ENCODE data around the gene INHBA. TPM values are rescaled to one million over a fixed set of nuclear protein-coding genes. Genes with fewer than 3 reads are reported as not detected.
A peak's percentile ranks its signal among the peaks of the same experiment; 100 is the strongest.

Gene INHBA
- total RNA-seq (2021): 17.3 and 17.6 TPM in 2 replicates
- percentile 96 among the genes with signal in this experiment for Bru-seq, nascent RNA
- percentile 97 among the genes with signal in this experiment for BruChase-seq, experiment 1, labeled RNA remaining after a 2-hour chase
- BruChase-seq, experiment 2, labeled RNA remaining after a 6-hour chase: percentile 94 among the genes with signal in this experiment
- long read RNA-seq, full-length matches to known transcripts: 11 of 19 reads
- long read RNA-seq, partial matches to known transcripts: 6 of 19 reads
- long read RNA-seq, other reads (novel, unspliced or antisense): 2 of 19 reads

GRCh38 chr7:41702635-41703371, at the start of gene INHBA:
TSS of gene INHBA (minus strand) at chr7:41703090. CDS start at chr7:41700374, 2,716 bp downstream.
- POLR2A ChIA-PET (ENCODE audit: unreplicated experiment): interaction anchor here (0.5 to 0.7 kb wide), 4 partner anchors 332 to 922 kb away, joined by 3 to 8 read pairs (median 6); no protein-coding TSS in a partner anchor

GRCh38 chr7:41752615-41753014, 49.7 kb upstream of the INHBA start:
- intact Hi-C loops (cut with micrococcal nuclease; ENCODE audit: unreplicated experiment): no loop called here
- Histone ChIP-seq H4K20me1 (ENCODE audit: insufficient read depth) (no peaks in the 10 kb centered on the region), H3K27ac (no peak overlapping the region), H3F3A (ENCODE audit: insufficient read depth, low read depth) (no peaks in the 10 kb centered on the region), H3K9me2 (ENCODE audit: insufficient read depth) (no peaks in the 10 kb centered on the region; the same call in 1 of the 2 replicates), H3K4me3 (no peak overlapping the region), H3K4me2 (no peak overlapping the region), H3K36me3 (ENCODE audit: low read depth) (no peaks in the 10 kb centered on the region), H3K9me3 (ENCODE audit: insufficient read depth, low read depth) (peaks cover 28% of the 10 kb centered on the region), H3K4me1 (replicated peaks; ENCODE audit: insufficient read depth) (peaks cover 9% of the 10 kb centered on the region; the same call in 1 of the 2 replicates), H3K79me2 (ENCODE audit: low read depth) (no peaks in the 10 kb centered on the region), H2AFZ (no peak overlapping the region), H3K27me3 (ENCODE audit: insufficient read depth, low read depth) (no peaks in the 10 kb centered on the region)
- no TSS peak for BruUV-seq (replicated peaks)
- POLR2A ChIA-PET (ENCODE audit: unreplicated experiment): no interaction called here
- CTCF ChIA-PET: interaction anchor here (0.7 kb wide), 1 partner anchor 114 kb away, joined by 3 read pairs; no protein-coding TSS in a partner anchor
- no peak for DNase-seq
- TF ChIP-seq EZH2 (IDR thresholded peaks at IDR 0.05; ENCODE audit: low read depth) (no peak), CTCF (conservative IDR thresholded peaks at IDR 0.05) (no peak)

More at GRCh38 chr7:41702635-41703371, at the start of gene INHBA:
- intact Hi-C loops (cut with micrococcal nuclease; ENCODE audit: unreplicated experiment): loop anchor here (5.0 to 10.0 kb wide), 3 partner anchors 301 to 1468 kb away; no protein-coding TSS in a partner anchor
- BruUV-seq (replicated peaks): no TSS peak
- TF ChIP-seq CTCF (conservative IDR thresholded peaks at IDR 0.05): no peak
- TF ChIP-seq EZH2 (IDR thresholded peaks at IDR 0.05; ENCODE audit: low read depth): no peak
- no peaks in the 10 kb centered on the region for H3K9me2 ChIP-seq (ENCODE audit: insufficient read depth)
- peak within 1 kb of the TSS; percentile 24; the same call in 1 of the 2 replicates for H2AFZ ChIP-seq
- peaks cover 50% of the 10 kb centered on the region for H3K4me1 ChIP-seq (replicated peaks; ENCODE audit: insufficient read depth)
- H3F3A ChIP-seq (ENCODE audit: insufficient read depth, low read depth): peaks cover 19% of the 10 kb centered on the region
- peaks cover 41% of the 10 kb centered on the region for H3K79me2 ChIP-seq (ENCODE audit: low read depth)
- H3K27me3 ChIP-seq (ENCODE audit: insufficient read depth, low read depth): no peaks in the 10 kb centered on the region
- H3K27ac ChIP-seq: peak within 1 kb of the TSS; percentile 25
- CTCF ChIA-PET: interaction anchor here (0.5 to 1.2 kb wide), 4 partner anchors 387 to 1504 kb away, joined by 3 to 5 read pairs (median 4); no protein-coding TSS in a partner anchor
- no peaks in the 10 kb centered on the region for H4K20me1 ChIP-seq (ENCODE audit: insufficient read depth)
- H3K4me2 ChIP-seq: peak within 1 kb of the TSS; percentile 78
- peak; percentile 65 to 79 for DNase-seq
- H3K4me3 ChIP-seq: peak within 1 kb of the TSS; percentile 55
- 0 out of 2 replicates have a peak, but pooled peaks cover 2% of the 10 kb centered on the region for H3K9me3 ChIP-seq (ENCODE audit: insufficient read depth, low read depth)
- no peaks in the 10 kb centered on the region for H3K36me3 ChIP-seq (ENCODE audit: low read depth)

- ChIA-PET POLR2A (ENCODE audit: unreplicated experiment) (no interaction called here), CTCF (no interaction called here)
- Histone ChIP-seq H4K20me1 (ENCODE audit: insufficient read depth) (no peaks in the 10 kb centered on the region), H3F3A (ENCODE audit: insufficient read depth, low read depth) (no peaks in the 10 kb centered on the region), H3K27ac (no peak overlapping the region), H3K4me3 (no peak overlapping the region), H3K4me2 (no peak overlapping the region), H3K9me2 (ENCODE audit: insufficient read depth) (no peaks in the 10 kb centered on the region; the same call in 1 of the 2 replicates), H3K4me1 (replicated peaks; ENCODE audit: insufficient read depth) (peaks cover 9% of the 10 kb centered on the region; the same call in 1 of the 2 replicates), H3K27me3 (ENCODE audit: insufficient read depth, low read depth) (no peaks in the 10 kb centered on the region), H3K36me3 (ENCODE audit: low read depth) (no peaks in the 10 kb centered on the region), H3K9me3 (ENCODE audit: insufficient read depth, low read depth) (peaks cover 24% of the 10 kb centered on the region), H2AFZ (no peak overlapping the region), H3K79me2 (ENCODE audit: low read depth) (no peaks in the 10 kb centered on the region)
- intact Hi-C loops (cut with micrococcal nuclease; ENCODE audit: unreplicated experiment): no loop called here
- BruUV-seq (replicated peaks): no TSS peak
- TF ChIP-seq CTCF (conservative IDR thresholded peaks at IDR 0.05) (no peak), EZH2 (IDR thresholded peaks at IDR 0.05; ENCODE audit: low read depth) (no peak)
- peak in 1 of 2 experiments; percentile 35 for DNase-seq
Measured at GRCh38 chr7:41750661-41751540, 48.0 kb upstream of the INHBA start.

All from PC-9 (cell line).